Liver (tissue), 9 donors: ENCODE data around the gene WDR26. TPM values are rescaled to one million over a fixed set of nuclear protein-coding genes. Genes with fewer than 3 reads are reported as not detected.

Experiments
- DNase-seq: peaks from one replicate; pipeline ENCODE4 v3.0.0-alpha.2; 2017; ENCODE audit warnings: low spot score
- H3K27ac ChIP-seq, 2 donors: one replicate each; pipeline ENCODE4 v1.7.0; 2013; ENCODE audit warnings: inconsistent platforms in 2 of 2, low read length in 2 of 2, control low read depth in 1 of 2, low read depth in 1 of 2, mild to moderate bottlenecking in 1 of 2
- H3K27me3 ChIP-seq, 4 donors: one replicate each; pipeline versions ENCODE4 v1.6.1 to v1.7.0; 2013; ENCODE audit warnings: low read length in 3 of 4, inconsistent platforms in 1 of 4, mild to moderate bottlenecking in 1 of 4, moderate library complexity in 1 of 4; ENCODE audit not compliant: control insufficient read depth in 4 of 4, insufficient read depth in 4 of 4
- H3K36me3 ChIP-seq, 4 donors: one replicate each; pipeline versions ENCODE4 v1.6.1 to v1.7.0; 2013; ENCODE audit warnings: low read length in 3 of 4, mild to moderate bottlenecking in 3 of 4, low read depth in 1 of 4, moderate library complexity in 1 of 4; ENCODE audit not compliant: control insufficient read depth in 4 of 4, insufficient read depth in 3 of 4
- H3K4me1 ChIP-seq, 4 donors: one replicate each; pipeline versions ENCODE4 v1.6.1 to v1.7.0; 2013; ENCODE audit warnings: low read length in 3 of 4, mild to moderate bottlenecking in 3 of 4, moderate library complexity in 1 of 4; ENCODE audit not compliant: control insufficient read depth in 4 of 4, insufficient read depth in 4 of 4
- H3K4me3 ChIP-seq, 3 donors: one replicate each; pipeline versions ENCODE4 v1.6.1 to v1.7.0; 2013; ENCODE audit warnings: low read length in 3 of 3, control low read depth in 1 of 3, low read depth in 1 of 3, mild to moderate bottlenecking in 1 of 3
- H3K9ac ChIP-seq, 2 donors: one replicate each; pipeline ENCODE4 v1.7.0; 2013; ENCODE audit warnings: low read length in 2 of 2, mild to moderate bottlenecking in 2 of 2, moderate library complexity in 2 of 2, control low read depth in 1 of 2, low read depth in 1 of 2
- H3K9me3 ChIP-seq, 4 donors: one replicate each; pipeline versions ENCODE4 v1.6.1 to v1.7.0; 2013; ENCODE audit warnings: low read length in 3 of 4; ENCODE audit not compliant: control insufficient read depth in 4 of 4
- CTCF ChIP-seq: fragments of 150-350 bp; IDR thresholded peaks from 2 replicates; pipeline ENCODE4 v1.5.1; 2017; ENCODE audit warnings: improper control_type of control experiment, low read depth, low read length; ENCODE audit not compliant: missing input control
- EGR1 ChIP-seq, 2 donors: IDR thresholded peaks; 2 replicates each; pipeline ENCODE4 v1.6.1; 2016 to 2018; ENCODE audit warnings: antibody characterized with exemption in 2 of 2, low read depth in 2 of 2
- FOXA2 ChIP-seq: IDR thresholded peaks from 2 replicates; pipeline ENCODE4 v1.6.1; 2016; ENCODE audit warnings: antibody characterized with exemption
- HNF4A ChIP-seq, 2 donors: conservative IDR thresholded peaks; 2 replicates each; pipeline ENCODE4 v1.6.1; 2016; ENCODE audit warnings: antibody characterized with exemption in 2 of 2, mild to moderate bottlenecking in 2 of 2
- HNF4G ChIP-seq: IDR thresholded peaks from 2 replicates; pipeline ENCODE4 v1.6.1; 2016; ENCODE audit warnings: antibody characterized with exemption
- JUND ChIP-seq, 2 donors: IDR thresholded peaks; 2 replicates each; pipeline ENCODE4 v1.6.1; 2016; ENCODE audit warnings: antibody characterized with exemption in 2 of 2
- NR2F2 ChIP-seq: IDR thresholded peaks from 2 replicates; pipeline ENCODE4 v1.6.1; 2016; ENCODE audit warnings: antibody characterized with exemption
- RAD21 ChIP-seq, 2 donors: IDR thresholded peaks; 2 replicates each; pipeline ENCODE4 v1.6.1; 2016; ENCODE audit warnings: antibody characterized with exemption in 2 of 2, mild to moderate bottlenecking in 2 of 2
- REST ChIP-seq: IDR thresholded peaks from 2 replicates; pipeline ENCODE4 v1.6.1; 2016; ENCODE audit warnings: antibody characterized with exemption, mild to moderate bottlenecking
- RXRA ChIP-seq, 2 donors: IDR thresholded peaks; 2 replicates each; pipeline ENCODE4 v1.6.1; 2017 to 2018; ENCODE audit warnings: antibody characterized with exemption in 2 of 2, mild to moderate bottlenecking in 1 of 2
- SP1 ChIP-seq: IDR thresholded peaks from 2 replicates; pipeline ENCODE4 v1.6.1; 2018; ENCODE audit warnings: antibody characterized with exemption, mild to moderate bottlenecking
- TAF1 ChIP-seq: conservative IDR thresholded peaks from 2 replicates; pipeline ENCODE4 v1.6.1; 2016; ENCODE audit warnings: antibody characterized with exemption, mild to moderate bottlenecking
- YY1 ChIP-seq: IDR thresholded peaks from 2 replicates; pipeline ENCODE4 v1.6.1; 2016; ENCODE audit warnings: antibody characterized with exemption, mild to moderate bottlenecking
- WGBS: extraction: QIAGEN DNeasy Blood & Tissue Kit; methylation state at CpG from one replicate; pipeline ENCODE4 v1.1.7; 2013; 5-methylcytosine and 5-hydroxymethylcytosine counted together
- polyA plus RNA-seq, 2 donors: library from polyadenylated mRNA; stranded (reverse) in 1 of 2; unstranded in 1 of 2; fragments of 200-250 nt in 1 of 2; fragments of >200 nt in 1 of 2; fragmentation: Nextera tagmentation in 1 of 2; extraction: Ambion mirVana in 1 of 2; gene quantifications; one replicate each; pipeline versions ENCODE4 v1.2.1 to v1.2.3, GENCODE V29; 2013 to 2015
- total RNA-seq, 2 donors: library from RNA; depleted of rRNA; stranded (reverse); fragments of >200 nt; gene quantifications; one replicate each; pipeline ENCODE4 v1.2.3, GENCODE V29; 2014
- TF ChIP-seq, protein P1 (sequence below): IDR thresholded peaks from 2 replicates; pipeline ENCODE4 v1.6.1; 2016; ENCODE audit warnings: antibody characterized with exemption
- TF ChIP-seq, protein P2 (sequence below): IDR thresholded peaks from 2 replicates; pipeline ENCODE4 v1.6.1; 2016; ENCODE audit warnings: antibody characterized with exemption
- TF ChIP-seq, protein P3 (sequence below): IDR thresholded peaks from 2 replicates; pipeline ENCODE4 v1.6.1; 2016; ENCODE audit warnings: antibody characterized with exemption
- donor health status: healthy.
- donor health status: healthy.
- donor health status: healthy.
- donor health status: healthy.
- donor health status: healthy.

Gene WDR26
- total and polyA plus RNA-seq, 4 donors: 9.4 to 119 (median 34.9) TPM

GRCh38 chr1:224383218-224383617 is 51.4 kb downstream of the WDR26 start:
- 85% methylated on average over 3 of the region's 3 CpGs for WGBS
- DNase-seq: no peak

DNA sequence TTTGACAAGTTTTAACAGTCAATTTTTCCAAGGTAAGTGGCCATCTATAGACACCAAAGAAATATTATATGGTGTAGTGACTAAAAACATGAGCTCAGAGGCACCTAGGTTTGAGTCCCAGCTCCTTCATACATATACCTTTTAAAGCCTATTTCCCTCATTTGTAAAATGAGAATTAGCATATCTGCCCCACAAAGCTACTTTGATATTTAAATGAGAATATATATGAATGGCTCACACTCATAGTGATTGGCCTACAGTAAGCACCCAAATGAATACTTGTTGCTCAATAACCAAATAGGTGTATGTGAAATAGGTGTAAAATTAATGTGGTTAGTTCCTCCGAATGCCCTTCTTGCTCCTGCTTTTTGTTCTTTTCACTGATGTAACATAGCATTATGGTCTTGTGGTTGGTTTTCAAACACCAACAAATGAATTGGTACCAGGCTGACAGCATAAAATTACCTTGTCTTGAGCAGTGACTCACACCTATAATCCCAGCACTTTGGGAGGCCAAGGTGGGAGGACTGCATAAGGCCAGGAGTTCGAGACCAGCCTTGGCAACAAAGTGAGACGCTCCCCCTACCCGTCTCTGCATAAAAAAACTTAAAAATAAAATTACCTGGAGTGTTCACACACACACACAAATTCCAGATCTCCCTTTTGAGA is 52.6 kb downstream of the WDR26 start:
- Histone ChIP-seq H3K9me3 (no peaks in the 10 kb centered on the region), H3K27ac (no peak overlapping the region), H3K36me3 (peaks cover 1 to 13% (median 5%) of the 10 kb centered on the region in 4 donors), H3K27me3 (no peaks in the 10 kb centered on the region), H3K9ac (no peak overlapping the region), H3K4me3 (no peak overlapping the region), H3K4me1 (no peaks in the 10 kb centered on the region)
- no peak for DNase-seq
- 94% methylated on average over 4 of the region's 4 CpGs for WGBS
- TF ChIP-seq, protein P1, sequence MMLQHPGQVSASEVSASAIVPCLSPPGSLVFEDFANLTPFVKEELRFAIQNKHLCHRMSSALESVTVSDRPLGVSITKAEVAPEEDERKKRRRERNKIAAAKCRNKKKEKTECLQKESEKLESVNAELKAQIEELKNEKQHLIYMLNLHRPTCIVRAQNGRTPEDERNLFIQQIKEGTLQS: no peak
- no peak for TF ChIP-seq CTCF
- TF ChIP-seq RAD21 (IDR thresholded peaks at IDR 0.05): no peak
- no peak for TF ChIP-seq SP1
- no peak for TF ChIP-seq RXRA (IDR thresholded peaks at IDR 0.05)
- TF ChIP-seq HNF4A (conservative IDR thresholded peaks at IDR 0.05): no peak
- no peak for TF ChIP-seq YY1
- TF ChIP-seq NR2F2: no peak
- no peak for TF ChIP-seq REST
- TF ChIP-seq HNF4G: no peak
- TF ChIP-seq EGR1 (IDR thresholded peaks at IDR 0.05; ENCODE audit: low read depth in 2 of 2): no peak

More at GRCh38 chr1:224383218-224383617, 51.4 kb downstream of the WDR26 start:
- Histone ChIP-seq H3K4me3 (no peak overlapping the region), H3K27me3 (no peaks in the 10 kb centered on the region), H3K4me1 (no peaks in the 10 kb centered on the region), H3K9ac (no peak overlapping the region), H3K27ac (no peak overlapping the region), H3K9me3 (no peaks in the 10 kb centered on the region), H3K36me3 (peaks cover 1 to 13% (median 8%) of the 10 kb centered on the region in 4 donors)
- no peak for TF ChIP-seq TAF1

DNA sequence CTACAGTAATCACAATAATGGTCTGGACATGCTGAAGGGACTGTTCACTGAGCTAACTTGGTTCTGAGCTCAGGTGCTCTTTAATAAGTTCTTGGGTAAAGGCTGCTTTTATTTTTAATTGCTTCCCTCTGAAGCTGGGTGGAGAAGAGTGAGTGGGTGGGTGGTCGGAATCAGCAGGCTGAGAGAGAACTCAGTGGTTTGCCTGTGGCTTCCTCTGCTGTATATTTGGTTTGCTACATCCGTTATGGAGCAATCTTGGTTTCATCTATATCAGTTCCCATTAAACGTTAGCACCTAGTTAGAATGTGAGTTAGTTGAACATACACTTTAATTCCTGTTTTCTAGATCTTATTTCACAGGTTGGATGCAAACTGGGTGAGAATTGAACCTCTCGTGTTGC is 54.6 kb downstream of the WDR26 start:
- no peaks in the 10 kb centered on the region for H3K4me1 ChIP-seq
- TF ChIP-seq SP1: no peak
- TF ChIP-seq, protein P2, sequence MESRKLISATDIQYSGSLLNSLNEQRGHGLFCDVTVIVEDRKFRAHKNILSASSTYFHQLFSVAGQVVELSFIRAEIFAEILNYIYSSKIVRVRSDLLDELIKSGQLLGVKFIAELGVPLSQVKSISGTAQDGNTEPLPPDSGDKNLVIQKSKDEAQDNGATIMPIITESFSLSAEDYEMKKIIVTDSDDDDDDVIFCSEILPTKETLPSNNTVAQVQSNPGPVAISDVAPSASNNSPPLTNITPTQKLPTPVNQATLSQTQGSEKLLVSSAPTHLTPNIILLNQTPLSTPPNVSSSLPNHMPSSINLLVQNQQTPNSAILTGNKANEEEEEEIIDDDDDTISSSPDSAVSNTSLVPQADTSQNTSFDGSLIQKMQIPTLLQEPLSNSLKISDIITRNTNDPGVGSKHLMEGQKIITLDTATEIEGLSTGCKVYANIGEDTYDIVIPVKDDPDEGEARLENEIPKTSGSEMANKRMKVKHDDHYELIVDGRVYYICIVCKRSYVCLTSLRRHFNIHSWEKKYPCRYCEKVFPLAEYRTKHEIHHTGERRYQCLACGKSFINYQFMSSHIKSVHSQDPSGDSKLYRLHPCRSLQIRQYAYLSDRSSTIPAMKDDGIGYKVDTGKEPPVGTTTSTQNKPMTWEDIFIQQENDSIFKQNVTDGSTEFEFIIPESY: no peak
- TF ChIP-seq RAD21 (IDR thresholded peaks at IDR 0.05): no peak
- TF ChIP-seq, protein P3, sequence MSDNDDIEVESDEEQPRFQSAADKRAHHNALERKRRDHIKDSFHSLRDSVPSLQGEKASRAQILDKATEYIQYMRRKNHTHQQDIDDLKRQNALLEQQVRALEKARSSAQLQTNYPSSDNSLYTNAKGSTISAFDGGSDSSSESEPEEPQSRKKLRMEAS: no peak
- no peak for TF ChIP-seq NR2F2
- TF ChIP-seq, protein P1: no peak
- TF ChIP-seq TAF1: no peak
- no peak for TF ChIP-seq HNF4G
- TF ChIP-seq FOXA2: no peak
- TF ChIP-seq JUND (IDR thresholded peaks at IDR 0.05): no peak
- TF ChIP-seq HNF4A (conservative IDR thresholded peaks at IDR 0.05): no peak
- H3K36me3 ChIP-seq: peaks cover 1 to 15% (median 12%) of the 10 kb centered on the region in 4 donors
- H3K9me3 ChIP-seq: no peaks in the 10 kb centered on the region
- DNase-seq: no peak
- no peaks in the 10 kb centered on the region for H3K27me3 ChIP-seq
- no peak overlapping the region for H3K4me3 ChIP-seq
- WGBS: 72% methylated on average over 4 of the region's 4 CpGs
- no peak overlapping the region for H3K9ac ChIP-seq
- no peak overlapping the region for H3K27ac ChIP-seq
